UCSD-AML1 (cell line): ENCODE results near the gene RNF111.
"Not testable (repeated sequence)": the region's sequence is repeated elsewhere in the genome, so short reads cannot be mapped to it uniquely, and the experiment has no call there.

Experiments used
- DNase-seq: peaks from one replicate; lab custom pipeline; 2025; ENCODE audit not compliant: unreplicated experiment; lab: John Stamatoyannopoulos, UW

The RNF111 gene

DNA sequence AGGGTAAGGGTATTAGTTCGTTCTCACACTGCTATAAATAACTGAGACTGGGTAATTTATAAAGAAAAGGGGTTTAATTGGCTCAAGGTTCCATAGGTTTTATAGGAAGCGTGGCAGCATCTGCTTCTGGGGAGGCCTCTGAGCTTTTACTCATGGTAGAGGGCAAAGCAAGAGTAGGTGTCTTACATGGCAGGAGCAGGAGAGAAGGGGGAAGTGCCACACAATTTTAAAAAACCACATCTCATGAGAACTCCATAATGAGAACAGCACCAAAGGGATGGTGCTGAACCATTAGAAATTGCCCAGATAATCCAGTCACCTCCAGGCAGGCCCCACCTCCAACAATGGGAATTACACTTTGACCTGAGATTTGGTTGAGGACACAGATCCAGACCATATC, 12.2 kb downstream of the RNF111 start:
- no peak for DNase-seq

DNA sequence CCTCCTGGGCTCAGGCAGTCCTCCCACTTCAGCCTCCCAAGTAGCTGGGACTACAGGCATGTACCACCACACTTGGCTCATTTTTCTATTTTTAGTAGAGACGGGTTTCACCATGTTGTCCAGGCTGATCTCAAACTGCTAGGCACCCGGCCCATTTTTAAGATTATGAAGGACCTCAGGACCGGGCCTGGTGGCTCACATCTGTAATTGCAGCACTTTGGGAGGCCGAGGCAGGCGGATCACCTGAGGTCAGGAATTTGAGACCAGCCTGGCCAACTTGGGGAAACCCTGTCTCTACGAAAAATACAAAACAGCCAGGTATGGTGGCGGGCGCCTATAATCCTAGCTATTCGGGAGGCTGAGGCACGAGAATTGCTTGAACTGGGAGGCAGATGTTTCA, 12.8 kb downstream of the RNF111 start:
- DNase-seq, result not testable (repeated sequence)

DNA sequence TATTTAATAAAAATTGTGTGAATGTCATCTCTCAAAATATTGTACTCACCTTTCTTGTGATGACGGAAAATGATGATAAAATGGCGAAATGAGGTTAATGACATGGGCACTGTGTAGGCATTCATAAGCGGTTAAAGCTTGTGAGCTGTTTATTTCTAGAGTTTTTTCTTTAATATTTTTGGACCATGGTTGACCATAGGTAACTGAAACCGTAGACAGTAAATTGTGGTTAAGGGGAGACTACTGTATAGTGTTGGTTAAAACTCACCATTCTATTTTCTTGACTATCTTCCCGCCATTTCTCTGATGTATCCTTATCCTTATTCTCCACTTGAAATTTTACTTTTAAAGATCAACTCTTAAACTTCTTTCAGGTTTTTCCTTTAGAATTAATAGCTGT, 14.5 kb downstream of the RNF111 start:
- DNase-seq, result no peak

DNA sequence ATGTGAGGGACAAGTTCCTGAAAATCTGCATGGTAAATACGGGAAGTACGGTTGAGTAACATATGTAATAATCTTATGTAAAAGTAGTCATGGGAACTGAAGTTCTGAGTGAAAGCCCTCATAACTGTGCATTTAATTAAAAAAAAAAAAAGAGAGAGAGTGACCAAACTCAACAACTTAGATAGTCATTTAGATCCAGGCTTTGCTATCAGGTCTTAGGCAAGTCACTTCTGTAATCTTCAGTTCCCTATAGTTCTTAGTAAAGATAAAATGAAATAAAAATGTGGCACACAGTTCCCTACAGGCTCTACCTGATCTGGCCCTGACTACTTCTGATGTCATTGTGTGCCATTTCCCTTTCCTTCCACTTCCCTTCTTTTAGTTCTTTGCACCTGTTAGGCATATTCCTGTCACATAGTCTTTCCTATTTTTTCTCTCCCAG, 15.0 kb downstream of the RNF111 start:
- no peak for DNase-seq

DNA sequence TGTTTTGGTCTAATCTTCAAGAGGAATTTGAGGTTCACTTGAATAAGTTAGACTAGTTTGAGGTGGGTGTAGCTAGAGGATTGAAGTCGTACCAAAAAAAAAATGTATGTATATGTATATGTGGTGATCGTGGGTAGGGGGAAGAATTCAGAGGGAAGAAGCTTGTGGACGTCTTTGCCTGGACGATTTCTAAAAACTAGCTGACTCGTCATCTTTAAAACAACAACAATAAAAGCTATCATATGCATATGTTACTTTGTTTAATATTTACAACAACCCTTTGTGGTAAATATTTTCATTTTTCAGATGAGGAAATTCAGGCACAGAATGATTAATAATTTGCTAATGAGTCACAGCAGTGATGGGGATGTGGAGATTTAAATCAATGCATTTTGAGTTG, 18.1 kb downstream of the RNF111 start:
- DNase-seq, result no peak

DNA sequence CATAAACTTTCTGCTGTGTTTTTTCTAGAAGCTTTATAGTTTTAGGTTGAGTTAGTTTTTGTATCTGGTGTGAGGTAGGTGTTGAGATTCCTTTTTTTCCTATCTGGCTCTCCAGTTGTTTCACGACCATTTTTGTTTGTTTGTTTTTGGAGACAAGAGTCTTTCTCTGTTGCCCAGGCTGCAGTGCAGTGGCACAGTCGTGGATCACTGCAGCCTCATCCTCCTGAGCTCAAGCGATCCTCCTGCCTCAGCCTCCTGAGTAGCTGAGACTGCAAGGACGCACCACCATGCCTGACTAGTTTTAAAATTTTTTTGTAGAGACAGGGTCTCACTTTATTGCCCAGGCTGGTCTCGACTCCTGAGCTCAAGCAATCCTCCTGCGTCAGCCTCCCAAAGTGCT, 20.6 kb downstream of the RNF111 start:
- DNase-seq, result no peak

DNA sequence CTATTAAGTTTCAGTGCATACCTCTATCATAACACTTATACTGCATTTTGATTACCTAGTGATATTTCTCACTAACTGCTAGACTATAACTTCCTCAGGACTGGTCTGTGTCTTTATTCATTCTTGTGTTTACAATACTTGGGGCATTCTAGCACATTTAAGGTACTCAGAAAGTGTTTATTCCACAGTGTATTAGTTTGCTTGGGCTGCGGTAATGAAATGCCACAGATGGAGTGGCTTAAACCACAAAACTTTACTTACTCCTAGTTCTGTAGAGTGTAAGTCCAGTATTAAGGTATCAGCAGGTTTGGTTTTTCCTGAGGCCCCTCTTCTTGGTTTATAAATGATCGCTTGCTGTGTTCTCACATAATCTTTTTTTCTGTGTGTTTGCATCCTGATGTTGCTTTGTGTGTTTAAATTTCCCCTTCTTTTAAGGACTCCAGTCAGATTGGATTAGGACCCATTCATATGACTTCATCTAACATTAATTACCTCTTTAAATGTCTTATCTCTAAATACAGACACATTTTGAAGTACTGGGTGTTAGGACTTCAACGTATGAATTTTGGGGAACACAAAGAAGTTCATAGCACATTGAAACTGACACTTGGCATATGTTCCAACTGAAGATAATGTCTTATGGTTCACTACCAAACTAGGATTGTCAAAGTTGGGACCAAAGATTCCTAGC, 23.9 kb downstream of the RNF111 start:
- no peak for DNase-seq

DNA sequence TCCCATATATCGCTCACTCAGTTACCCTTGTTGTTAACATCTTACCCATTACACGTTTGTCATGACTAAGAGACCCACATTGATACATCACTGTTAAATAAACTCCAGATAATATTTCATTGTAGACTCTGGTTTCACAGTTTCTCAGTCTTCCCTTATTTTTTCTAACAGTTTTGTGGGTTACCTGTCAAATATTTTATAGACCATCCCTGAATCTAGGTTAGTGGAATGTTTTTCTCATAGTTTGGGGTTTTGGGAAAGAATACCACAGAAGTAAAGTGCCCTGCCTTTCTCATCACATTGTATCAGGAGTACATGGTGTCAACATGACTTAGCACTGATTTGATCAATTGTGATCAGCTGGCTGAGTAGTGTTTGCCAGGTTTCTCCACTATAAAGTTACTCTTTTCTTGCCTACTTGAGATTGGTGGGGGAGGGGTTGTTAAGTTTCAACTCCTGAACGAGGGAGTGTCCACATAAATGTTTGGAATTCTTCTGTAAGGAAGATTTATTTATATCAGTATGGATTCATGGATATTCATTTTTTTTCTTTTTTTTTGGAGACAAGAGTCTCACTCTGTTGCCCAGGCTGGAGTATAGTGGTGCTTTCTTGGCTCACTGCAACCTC, 25.9 kb downstream of the RNF111 start:
- no peak for DNase-seq

DNA sequence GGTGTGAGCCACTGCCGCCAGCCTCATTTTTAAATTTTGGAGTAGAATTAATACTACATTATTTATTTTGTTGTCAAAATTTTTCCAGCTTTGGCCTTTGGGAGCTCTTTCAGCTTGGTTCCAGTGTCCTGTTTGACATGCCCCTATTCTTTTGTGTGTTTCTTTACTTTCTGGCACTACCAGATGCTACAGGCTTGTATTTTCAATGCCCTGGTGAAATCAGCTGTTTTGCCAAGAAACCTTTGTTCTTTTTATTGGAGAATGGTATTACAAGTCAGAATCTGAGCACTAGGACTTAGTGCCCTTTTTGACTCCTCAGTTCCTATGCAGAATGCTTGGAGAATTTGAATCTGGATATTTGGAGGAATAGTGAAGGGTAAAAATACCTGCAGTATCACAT, 26.6 kb downstream of the RNF111 start:
- no peak for DNase-seq

DNA sequence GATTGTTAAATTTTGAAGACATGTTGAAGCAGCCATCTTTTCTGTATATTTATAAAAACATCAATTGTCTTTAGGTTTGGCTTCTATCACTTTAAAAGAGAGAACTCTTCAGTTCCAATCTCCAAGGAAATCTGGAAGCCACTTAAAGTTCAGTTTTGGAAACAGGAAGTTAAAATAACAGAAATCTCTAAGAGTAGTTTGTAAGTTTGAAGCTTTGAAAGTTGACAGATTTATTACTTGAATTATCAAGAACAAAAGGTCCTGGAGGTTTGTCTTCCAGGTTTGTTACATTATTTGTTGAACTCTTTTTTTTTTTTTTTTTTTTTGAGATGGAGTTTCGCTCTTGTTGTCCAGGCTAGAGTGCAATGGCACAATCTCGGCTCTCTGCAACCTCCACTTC, 30.0 kb downstream of the RNF111 start:
- no peak for DNase-seq

DNA sequence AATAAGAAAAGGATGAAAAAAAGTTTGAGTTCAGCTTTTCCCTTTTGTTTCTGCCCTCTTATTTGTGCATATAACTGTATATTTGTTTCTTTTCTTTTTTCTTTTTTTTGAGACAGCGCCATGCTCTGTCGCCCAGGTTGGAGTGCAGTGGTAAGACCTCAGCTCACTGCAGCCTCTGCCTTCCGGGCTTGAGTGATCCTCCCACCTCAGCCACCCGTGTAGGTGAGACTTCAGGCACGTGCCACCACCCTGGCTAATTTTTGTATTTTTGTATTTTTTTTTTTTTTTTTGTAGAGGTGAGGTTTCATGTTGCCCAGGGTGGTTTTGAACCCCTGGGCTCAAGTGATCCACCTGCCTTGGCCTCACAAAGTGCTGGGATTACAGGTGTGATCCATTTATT, 31.4 kb downstream of the RNF111 start:
- no peak for DNase-seq

DNA sequence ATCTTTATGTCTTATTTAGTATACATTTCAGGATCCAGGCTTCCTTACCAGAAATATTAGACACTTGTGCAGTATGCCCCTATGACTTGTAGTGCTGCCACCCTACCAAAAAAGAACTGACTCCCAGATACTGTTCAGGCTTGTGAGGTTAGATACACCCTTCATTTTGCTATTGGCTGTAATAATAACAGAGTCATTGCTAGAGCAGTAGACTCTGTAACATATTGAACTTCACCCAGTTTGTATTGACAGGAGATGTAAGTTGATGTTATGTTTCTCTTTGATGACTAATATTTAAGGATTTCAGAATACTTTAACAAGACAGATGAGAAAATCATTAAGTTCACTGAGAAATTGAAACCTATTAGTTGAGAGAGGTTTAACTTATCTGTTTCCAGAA, 32.9 kb downstream of the RNF111 start:
- DNase-seq, result no peak

DNA sequence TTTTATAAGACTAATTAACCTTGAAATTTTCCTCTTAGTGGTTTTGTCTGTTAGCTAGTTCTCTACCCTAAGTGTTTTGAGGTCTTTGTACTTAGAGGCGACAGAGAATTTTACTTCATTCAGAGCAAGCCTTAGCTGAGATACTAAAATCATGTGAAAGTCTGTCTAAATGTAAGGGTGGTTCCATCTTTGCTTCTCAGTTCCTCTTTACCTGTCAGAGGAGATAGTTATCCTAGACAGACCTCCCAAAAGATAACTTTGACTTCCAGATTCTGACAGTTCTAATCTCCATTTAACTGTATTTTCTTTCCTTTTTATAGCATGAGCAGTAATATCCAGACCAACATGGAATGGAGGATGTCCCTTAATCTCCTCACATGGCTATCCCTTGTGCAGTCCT, 34.7 kb downstream of the RNF111 start:
- DNase-seq, result no peak

DNA sequence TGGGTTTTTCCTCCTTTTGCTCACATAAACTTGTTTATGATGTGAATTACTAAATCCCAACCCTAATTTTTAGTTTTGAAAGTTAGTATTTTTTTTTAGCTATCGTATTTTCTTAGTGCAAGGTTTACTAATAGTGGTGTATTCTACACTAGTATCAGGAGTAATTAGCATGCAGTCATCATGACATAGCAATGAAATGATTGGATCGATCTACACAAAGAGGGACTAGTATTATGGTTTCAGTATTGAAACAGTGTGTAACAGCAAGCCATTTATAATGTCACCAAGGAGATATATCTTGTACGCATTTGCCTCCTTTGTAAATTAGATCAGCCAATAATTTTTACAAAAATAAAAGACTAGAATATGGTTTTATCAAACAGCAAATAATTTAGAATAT, 38.7 kb downstream of the RNF111 start:
- DNase-seq, result no peak

DNA sequence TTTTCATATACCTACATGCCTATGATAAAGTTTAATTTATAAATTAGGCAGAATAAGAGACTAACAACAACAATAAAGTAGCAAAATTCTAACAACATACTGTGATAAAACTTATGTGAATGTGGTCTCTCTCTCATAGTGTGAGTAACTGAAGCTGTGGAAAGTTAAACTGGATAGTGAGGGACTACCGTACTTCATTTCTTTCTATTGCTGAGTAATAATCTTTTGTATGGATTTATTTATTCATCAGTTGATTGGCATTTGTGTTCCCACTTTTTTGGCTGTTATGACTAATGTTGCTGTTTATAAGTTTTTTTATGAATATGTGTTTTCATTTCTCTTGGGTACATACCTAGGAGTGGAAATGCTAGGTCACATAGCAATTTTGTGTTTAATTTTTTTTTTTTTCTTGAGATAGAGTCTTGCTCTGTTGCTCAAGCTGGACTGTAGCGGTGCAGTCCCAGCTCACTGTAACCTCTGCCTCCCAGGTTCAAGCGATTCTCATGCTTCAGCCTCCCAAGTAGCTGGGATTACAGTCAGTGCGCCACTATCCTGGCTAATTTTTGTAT, 41.0 kb downstream of the RNF111 start:
- DNase-seq, result no peak

DNA sequence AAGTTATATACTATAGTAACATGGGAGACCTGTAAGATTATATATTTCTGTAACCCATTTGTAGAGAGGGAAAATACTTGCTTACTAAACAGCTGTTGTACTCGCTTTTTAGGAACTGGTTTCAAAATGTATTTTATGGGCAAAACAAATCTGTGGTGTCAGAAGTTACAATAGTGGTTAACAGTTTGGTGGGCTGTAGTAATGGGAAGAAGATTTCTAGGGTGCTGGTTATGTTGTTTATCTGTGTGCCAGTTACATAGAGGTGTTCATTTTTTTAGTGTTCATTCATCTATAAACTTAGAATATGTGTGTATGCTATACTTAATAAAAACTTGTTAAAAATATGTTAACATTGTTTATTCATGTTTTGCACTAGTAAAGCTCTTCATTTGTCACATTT, 42.1 kb downstream of the RNF111 start:
- no peak for DNase-seq

DNA sequence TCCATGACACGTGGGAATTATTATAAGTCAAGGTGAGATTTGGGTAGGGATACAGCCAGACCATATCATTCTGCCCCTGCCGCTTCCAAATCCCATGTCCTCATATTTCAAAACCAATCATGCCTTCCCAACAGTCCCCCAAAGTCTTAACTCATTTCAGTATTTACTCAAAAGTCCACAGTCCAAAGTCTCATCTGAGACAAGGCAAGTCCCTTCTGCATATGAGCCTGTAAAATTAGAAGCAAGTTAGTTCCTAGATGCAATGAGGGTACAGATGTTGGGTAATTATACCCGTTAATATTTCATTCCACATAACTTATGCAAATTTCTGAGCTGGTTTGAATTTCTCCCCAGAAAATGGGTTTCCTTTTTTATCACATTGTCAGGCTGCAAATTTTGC, 47.7 kb downstream of the RNF111 start:
- no peak for DNase-seq

DNA sequence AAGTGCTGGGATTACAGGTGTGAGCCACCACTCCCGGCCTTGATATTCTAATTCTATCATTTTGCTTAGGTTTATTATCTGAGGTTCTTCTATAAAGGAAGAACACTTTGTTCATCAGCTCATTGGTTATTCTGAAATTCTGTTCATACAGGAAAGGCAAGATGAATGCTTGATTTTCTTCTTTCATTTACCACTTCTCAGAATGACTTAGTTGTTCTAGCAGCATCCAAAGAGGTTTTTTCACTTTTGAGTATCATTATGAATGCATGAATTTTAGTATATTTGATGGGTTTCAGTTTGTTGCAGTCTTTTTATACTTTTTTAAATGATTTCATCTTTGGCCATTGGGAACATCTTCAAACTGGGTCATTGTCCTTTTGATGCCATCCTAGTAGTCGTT, 51.8 kb downstream of the RNF111 start:
- DNase-seq, result no peak

DNA sequence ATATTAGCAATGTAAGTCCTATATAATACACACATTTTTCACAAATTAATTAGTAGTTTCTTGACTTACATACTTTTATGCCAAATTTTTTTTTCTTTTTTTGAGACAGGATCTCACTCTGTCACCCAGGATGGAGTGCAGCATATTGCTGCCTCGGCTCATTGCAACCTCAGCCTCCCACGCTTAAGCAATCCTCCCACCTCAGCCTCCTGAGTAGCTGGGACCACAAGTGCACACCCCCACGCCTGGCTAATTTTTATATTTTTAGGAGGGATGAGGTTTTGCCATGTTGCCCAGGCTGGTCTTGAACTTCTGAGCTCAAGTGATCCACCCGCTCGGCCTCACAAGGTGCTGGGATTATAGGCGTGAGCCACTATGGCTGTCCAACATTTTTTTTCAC, 54.6 kb downstream of the RNF111 start:
- no peak for DNase-seq

DNA sequence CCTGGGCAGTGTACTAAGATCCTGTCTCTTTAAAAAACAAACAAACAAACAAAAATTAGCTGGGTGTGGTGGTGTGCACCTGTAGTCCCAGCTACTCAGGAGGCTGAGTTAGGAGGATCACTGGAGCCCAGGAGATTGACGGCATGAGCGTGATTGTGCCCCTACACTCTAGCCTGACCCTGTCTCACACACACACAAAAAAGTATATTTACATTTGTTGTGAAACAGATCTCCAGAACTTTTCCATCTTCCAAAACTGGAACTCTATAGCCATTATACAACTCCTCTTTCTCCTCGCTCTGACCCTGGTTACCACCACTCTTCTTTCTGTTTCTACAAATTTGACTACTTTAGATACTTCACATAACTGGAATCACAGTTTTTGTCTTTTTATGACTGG, 61.4 kb downstream of the RNF111 start:
- DNase-seq, result no peak

DNA sequence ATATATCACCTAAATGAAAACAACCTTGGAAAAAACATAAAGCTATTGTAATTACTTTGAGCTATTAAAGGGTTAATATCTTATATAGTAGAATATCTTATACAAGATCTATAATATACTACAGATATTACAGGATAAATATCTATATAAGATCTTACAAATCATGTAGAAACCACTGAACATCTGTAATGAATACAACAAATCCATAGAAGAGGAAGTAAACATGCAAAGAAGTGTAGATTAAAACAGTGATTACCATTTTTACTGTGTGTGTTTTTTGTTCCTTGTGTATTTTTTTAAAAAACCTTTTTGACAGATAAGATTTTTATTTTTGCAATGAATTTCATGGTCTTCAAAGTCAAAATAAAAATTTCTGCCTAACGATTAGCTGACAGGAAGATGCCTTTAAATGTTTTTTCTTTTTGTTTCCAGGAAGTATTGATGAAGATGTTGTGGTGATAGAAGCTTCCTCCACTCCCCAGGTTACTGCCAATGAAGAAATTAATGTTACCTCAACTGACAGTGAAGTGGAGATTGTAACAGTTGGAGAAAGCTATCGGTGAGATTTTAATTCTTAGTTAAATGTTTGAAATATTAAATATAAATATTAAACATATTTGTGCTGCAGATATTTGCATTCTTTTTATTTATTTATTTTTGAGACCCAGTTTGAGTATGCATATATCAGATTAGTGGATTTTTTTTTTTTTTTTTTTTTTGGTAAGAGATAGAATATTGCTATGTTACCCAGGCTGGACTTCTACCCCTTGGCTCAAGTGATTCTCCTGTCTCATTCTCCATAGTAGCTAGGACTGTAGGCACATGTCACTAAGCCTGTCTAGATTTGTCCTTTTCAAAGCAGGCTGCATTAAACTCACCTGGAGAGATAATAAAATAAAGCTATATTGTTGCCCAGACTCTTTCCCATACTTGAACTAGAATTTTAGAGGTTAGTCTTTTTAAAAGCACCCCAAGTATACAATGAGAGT, 64.7 kb downstream of the RNF111 start:
- no peak for DNase-seq
